HL-60 (cell line): ENCODE results near the gene SNRPA.

Source experiments
- GABPA ChIP-seq: IDR thresholded peaks from 2 replicates; pipeline ENCODE4 v1.6.1; 2012; ENCODE audit warnings: low read depth
- POLR2AphosphoS5 ChIP-seq: IDR thresholded peaks from 2 replicates; pipeline ENCODE4 v1.6.1; 2012; ENCODE audit warnings: low read depth
- TF ChIP-seq, protein P1 (sequence below): IDR thresholded peaks from one replicate; pipeline ENCODE4 v1.5.1; 2011; ENCODE audit warnings: low read length, control low read depth, inconsistent platforms; ENCODE audit not compliant: insufficient read depth
- TF ChIP-seq, protein P2 (sequence below): IDR thresholded peaks from 2 replicates; pipeline ENCODE4 v1.6.1; 2012; ENCODE audit warnings: low read depth; ENCODE audit not compliant: insufficient replicate concordance

DNA sequence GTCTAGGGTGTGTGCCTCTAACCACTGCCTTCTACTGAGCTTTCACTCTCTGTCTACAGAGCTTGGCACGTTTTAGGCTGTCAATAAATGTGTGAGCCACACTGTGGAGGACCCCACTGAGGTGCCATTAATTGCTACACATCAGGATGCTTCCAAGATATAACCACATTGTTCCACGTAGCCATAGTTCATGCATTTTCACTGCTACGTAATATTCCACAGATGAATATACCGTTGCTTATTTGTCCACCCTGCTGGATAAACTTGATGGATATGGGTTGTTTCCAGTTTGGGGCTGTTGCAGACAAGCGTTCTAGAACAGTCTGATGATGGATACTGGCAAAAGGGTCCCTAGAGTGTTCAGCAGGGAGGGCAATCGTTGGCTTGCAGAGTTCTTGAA lies 49.2 kb upstream of the SNRPA start:
- TF ChIP-seq, protein P1, sequence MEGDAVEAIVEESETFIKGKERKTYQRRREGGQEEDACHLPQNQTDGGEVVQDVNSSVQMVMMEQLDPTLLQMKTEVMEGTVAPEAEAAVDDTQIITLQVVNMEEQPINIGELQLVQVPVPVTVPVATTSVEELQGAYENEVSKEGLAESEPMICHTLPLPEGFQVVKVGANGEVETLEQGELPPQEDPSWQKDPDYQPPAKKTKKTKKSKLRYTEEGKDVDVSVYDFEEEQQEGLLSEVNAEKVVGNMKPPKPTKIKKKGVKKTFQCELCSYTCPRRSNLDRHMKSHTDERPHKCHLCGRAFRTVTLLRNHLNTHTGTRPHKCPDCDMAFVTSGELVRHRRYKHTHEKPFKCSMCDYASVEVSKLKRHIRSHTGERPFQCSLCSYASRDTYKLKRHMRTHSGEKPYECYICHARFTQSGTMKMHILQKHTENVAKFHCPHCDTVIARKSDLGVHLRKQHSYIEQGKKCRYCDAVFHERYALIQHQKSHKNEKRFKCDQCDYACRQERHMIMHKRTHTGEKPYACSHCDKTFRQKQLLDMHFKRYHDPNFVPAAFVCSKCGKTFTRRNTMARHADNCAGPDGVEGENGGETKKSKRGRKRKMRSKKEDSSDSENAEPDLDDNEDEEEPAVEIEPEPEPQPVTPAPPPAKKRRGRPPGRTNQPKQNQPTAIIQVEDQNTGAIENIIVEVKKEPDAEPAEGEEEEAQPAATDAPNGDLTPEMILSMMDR = no peak
- TF ChIP-seq POLR2AphosphoS5 (no peak), GABPA (no peak)
- TF ChIP-seq, protein P2, sequence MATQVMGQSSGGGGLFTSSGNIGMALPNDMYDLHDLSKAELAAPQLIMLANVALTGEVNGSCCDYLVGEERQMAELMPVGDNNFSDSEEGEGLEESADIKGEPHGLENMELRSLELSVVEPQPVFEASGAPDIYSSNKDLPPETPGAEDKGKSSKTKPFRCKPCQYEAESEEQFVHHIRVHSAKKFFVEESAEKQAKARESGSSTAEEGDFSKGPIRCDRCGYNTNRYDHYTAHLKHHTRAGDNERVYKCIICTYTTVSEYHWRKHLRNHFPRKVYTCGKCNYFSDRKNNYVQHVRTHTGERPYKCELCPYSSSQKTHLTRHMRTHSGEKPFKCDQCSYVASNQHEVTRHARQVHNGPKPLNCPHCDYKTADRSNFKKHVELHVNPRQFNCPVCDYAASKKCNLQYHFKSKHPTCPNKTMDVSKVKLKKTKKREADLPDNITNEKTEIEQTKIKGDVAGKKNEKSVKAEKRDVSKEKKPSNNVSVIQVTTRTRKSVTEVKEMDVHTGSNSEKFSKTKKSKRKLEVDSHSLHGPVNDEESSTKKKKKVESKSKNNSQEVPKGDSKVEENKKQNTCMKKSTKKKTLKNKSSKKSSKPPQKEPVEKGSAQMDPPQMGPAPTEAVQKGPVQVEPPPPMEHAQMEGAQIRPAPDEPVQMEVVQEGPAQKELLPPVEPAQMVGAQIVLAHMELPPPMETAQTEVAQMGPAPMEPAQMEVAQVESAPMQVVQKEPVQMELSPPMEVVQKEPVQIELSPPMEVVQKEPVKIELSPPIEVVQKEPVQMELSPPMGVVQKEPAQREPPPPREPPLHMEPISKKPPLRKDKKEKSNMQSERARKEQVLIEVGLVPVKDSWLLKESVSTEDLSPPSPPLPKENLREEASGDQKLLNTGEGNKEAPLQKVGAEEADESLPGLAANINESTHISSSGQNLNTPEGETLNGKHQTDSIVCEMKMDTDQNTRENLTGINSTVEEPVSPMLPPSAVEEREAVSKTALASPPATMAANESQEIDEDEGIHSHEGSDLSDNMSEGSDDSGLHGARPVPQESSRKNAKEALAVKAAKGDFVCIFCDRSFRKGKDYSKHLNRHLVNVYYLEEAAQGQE = no peak
